Measurements from ENCODE around the gene DGUOK.

Gene DGUOK

DNA sequence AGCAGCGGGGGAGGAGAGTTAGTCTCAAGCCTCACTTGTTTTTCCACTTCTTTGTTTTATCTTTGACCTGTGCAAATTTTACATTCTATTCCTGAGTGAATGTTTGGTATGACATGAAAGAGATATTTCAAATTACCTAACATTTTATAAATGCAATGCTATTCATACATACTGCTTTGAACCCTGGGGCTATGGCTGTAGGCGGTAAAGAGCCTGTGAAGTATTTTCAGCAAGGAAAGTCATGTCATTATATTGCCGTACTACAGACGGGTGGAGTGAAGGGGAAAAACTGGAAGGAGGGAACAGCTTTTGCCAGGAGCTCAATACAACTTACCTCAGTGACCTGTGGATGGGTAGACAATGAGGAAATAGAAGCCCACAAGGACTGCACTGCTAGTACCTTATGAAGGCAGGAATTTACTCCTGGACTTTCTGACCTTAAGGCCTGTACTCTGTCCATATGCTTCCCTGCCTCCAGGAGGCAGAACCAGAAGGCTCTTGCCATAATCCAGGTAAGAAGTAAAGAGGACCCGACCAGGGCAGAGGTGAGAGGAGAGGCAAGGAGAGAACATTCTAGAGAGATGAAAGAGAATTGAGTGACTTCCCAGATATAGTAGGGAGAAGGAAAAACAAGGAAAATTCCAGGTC is 29.7 kb downstream of the DGUOK start:
- DNase-seq, result no peak

DNA sequence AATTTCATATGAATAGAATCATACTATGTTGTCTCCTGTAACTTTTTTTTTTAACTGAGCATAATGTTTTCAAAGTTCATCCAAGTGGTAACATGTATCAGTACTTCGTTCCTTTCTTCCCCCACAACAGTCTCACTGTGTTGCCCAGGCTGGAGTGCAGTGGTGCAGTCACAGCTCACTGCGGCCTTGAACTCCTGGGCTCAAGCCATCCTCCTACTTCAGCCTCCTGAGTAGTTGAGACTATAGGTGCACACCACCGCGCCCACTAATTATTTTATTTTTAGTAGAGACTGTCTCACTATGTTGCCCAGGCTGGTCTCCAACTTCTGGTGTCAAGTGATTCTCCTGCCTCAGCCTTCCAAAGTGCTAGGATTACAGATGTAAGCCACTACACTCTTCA is 34.6 kb downstream of the DGUOK start:
- DNase-seq, result no peak

DNA sequence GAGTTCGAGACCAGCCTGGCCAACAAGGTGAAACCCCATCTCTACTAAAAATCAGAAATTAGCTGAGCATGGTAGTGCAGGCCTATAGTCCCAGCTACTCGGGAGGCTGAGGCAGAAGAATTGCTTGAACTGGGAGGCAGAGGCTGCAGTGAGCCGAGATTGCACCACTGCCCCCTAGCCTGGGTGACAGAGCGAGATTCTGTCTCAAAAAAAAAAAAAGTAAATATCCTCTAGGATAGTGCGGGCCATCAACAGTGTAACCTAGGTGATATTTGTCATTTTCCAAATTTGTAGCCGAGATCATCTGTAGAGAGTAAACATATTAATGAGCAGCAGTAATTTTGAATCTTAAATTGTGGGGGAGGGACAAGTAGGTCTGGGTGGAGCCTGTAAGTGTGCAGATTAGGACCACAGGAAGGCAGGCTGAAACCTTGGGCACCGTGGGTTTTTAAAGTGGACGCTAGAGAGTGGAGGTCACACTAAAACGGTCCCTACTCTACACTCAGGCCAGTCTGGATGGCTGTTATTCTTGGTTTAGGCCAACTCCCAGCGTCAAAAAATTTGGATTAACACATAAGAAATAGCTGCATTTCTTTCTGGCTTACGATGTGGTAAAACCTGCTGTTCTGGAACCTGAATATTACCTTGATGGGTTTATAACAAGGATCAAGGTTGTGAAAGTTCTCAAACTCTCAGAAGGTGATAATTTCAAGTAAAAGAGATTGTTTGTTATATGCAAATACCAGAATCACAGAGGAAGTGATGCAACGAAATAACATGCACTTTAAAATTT is 35.3 kb downstream of the DGUOK start:
- no peak for DNase-seq

DNA sequence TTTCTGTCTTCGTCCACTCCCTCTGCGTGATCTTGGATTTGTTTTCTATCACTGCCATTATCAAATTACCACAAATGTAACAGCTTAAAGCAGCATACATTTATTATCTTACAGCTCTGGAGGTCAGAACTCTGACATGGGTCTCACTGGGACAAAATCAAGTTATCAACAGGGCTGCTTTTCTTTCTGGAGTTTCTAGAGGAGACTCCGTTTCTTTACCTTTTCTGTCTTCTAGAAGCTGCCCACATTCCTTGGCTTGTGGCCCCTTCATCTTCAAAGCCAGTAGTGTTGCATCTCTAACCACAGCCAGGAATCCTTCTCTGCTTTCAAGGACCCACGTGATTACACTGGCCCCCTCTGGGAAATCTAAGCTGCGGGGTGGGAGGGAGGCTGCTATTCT is 36.1 kb downstream of the DGUOK start:
- no peak for DNase-seq

DNA sequence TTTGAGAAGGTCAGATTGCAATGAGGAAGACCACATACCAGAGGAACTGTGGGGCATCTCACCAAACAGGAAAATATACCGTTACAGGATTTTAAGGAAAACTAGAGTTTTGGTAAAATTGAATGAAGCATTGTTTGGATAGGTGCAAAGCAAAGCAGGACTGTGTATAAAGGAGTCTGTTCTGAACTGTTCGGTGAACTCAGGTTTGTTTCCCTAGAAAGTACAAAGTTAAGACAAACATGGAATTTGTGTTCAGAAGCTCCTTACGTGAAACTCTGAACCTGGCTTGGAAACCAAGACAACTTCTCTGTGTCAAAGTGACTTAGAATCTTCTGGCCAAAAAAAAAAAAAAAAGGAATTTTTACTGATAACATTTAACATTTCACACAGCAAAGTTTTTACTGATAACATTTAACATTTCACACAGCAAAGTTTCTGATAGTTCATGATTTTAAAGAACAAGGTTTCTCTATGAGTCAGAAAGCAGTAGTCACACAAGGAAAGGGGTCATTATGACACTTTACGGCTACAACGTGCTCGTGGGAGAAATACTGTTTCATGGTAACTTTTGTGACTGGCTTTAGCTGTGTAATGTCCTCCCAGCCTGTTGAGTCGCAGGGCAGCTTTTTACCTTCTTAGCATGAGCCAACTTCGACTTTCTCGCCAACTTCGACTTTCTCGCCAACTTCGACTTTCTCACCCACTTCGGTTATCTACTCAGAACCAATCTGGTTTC is 36.9 kb downstream of the DGUOK start:
- DNase-seq, result no peak

DNA sequence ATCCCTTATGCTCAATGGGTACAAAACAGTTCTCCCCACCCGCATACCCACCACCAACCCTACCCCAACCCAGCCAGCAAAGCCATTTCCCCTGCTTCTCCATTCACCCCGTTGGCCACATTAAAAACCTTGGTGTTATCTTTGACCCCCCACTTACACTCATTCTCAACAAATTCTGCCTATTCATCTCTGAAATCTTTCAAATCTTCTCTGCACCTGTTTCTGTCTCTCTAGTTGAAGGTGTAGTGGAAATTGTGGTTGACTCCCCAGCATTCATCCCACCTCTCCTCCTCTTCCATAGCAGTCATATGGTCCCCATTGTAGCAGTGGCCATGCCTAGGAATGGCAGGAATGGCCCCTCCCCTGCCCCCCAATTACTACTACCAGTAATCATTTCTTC is 37.5 kb downstream of the DGUOK start:
- no peak for DNase-seq

DNA sequence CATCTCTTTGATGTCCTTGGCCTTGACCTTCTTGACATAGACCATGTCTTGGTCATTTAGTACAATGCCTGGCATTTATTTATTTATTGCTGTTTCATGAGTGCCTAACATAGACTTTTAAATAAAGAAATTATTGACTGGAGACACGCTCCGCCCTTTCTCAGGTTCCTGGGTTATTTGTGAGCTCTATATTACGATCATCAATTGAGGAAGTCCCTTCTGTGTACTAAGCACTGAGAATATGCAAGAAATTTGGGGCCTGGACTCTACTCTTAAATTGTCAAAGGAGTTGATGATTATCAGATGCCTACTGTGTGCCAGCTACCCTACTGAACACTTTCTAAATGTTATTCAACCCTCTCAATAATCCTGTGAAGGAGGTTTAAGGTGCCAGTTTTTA is 38.4 kb downstream of the DGUOK start:
- DNase-seq, result no peak

DNA sequence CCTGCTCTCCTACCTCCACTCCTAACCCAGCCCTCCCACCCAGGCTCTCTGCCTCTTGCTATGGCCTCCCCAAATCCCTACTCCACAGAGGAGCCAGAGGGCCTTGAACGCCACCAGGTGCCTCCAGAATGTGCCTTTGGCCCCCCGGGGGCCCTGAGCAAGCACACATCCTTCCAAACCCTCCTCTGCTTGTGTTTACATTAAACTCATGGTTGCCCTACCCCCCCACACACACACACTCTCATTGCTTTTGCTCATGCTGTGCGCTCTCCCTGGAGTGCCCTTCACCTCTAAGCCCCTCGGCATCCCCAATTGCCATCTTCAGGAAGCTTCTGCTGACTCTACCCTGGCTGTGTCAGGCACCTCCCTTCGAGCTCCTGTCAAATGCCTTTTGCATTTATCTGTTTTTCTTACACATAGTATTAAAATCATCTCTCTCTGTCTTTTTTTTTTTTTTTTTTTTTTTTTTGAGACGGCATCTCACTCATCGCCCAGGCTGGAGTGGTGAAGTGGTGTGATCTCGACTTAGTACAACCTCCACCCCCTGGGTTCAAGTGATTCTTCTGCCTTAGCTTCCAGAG is 41.8 kb downstream of the DGUOK start:
- DNase-seq, result no peak

DNA sequence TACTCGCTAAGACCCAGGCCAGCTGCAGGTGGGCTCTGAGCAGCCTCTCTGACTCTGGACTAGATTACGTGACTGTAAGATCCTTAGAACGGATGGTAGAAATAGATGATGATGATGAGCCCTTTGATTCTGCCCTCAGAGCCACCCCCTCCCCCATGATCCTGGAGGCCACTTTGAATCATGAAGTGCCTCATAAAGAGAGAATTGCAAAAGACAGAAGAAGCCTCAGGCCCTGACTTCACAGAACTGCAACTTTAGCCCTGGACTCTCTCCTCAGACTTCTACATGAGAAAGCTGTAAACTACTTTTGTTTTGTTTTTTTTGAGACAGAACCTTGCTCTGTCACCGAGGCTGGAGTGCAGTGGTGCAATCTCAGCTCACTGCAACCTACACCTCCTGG is 42.7 kb downstream of the DGUOK start:
- DNase-seq, result no peak

DNA sequence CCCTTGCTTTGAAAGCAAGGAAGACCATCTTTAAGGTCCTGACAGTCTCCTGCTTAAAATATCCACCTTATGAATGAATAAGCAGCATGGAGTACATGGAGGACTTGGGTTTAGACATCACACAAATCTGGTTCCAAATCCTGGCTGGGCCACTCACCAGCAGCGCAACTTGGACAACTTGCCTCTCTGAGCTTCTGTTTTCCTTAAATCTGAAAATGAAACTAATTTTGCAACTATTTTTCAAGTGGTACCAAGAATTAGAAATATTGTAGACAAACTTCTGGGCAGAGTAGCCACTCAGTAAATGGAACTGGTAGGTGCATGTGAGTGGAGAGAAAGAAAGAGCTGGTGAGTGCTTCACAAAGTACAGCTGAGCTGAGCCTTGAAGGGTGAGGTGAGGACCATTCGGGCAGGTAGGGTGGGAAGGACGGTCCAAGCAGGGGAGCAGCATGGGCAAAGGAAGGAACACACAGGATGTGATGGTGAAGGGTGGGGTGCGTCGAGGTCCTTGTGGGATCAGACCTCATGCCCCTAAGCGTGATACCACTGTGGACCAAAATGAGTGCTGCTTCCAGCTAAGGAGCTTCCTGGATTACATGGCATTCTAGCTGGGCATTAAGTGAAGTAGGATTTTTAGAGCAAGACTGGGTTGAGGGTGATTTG is 43.6 kb downstream of the DGUOK start:
- no peak for DNase-seq

DNA sequence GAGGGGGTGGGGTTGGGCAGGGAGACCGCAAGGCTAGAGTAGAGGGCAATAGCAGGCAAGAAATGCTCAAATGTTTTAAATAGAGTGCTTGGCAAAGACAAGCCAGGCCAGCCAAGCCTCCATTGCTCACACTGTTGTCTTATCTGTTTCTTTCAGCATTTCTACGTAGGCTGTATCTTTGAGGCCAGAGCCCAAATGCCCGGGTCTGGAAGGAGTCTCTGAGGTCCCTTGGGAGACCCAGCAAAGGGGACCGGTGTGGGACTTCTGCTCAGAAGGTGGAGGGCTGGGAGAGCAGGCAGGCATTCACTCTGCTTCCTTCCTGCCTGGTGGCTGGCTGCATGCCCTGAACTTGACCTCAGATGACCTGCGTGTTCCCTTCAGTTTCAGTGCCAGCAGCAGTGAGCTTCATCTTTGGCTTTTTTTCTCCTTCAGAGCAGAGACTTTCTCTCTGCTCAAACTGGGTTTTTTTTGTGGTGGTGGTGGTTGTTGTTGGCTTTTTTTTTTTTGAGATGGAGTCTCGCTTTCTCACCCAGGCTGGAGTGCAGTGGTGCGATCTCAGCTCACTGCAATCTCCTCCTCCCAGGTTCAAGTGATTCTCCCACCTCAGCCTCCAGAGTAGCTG is 44.3 kb downstream of the DGUOK start:
- peak; percentile 4 for DNase-seq

DNA sequence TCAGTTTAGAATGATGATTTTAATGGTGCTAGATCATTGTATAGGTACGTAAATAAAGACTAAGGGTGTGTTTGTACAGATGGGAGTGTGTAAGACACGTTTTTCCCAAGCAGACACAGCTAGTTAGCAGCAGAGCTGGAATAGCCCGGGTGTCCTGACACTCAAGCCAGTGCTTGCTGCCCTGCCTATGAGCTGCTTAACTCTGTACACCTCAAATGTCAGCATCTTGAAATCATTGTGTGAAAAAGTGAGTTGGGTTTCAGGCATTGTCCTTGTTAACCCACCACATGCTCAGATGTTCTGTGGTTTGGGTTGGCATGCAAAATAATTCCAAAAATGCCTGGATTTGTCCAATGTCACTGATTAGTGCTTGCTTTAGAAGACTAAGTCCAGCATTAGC is 45.0 kb downstream of the DGUOK start:
- no peak for DNase-seq

DNA sequence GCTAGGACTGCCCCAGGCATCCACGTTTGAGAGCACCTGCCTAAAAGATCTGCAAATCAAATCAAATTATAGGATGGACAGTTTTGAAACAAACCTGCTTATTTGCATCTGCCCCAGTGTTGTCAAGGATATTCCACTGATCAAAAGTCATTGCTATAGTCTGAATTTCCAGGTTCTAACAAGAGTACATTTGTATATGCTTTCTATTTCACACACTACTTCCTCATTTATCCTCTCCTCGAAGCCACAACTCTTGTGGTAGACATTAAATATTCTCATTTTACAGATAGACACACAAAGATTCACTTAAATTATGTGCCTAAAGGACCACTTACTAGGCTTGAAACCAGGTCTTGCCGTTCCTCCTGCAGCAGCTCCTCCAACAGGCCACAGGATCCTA is 46.2 kb downstream of the DGUOK start:
- no peak for DNase-seq

DNA sequence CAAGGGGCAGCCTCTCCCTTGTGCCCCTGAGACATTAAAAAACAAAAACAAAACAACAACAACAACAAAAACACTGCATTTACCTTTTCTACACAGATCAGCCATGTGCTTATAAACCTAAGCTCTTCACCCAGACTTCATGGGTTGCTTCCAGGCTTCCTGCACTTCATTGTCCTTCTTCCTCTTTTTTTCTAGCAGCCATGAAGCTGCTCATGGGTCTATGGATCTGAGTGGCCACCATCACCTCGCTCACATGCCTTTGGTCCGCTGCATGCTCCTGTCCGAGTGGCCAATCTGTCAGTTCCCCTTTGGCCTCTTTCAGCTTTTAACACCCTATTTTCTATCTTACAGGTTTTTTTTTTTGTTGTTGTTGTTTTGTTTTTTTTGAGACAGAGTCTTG is 49.1 kb downstream of the DGUOK start:
- DNase-seq, result no peak

DNA sequence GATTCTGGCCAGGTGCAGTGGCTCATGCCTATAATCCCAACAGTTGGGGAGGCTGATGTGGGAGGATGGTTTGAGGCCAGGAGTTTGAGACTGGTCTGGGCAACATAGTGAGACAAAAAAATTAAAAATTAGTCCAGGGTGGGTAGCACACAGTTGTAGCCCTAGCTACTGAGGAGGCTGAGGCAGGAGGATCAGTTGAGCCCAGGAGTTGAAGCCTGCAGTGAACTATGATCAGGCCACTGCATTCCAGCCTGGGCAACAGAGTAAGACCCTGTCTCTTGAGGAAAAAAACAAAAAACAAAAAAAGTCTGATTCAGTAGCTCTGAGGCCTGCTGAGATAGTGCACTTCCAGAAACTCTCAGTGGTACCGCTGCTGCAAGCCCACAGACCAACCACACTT is 50.1 kb downstream of the DGUOK start:
- no peak for DNase-seq

DNA sequence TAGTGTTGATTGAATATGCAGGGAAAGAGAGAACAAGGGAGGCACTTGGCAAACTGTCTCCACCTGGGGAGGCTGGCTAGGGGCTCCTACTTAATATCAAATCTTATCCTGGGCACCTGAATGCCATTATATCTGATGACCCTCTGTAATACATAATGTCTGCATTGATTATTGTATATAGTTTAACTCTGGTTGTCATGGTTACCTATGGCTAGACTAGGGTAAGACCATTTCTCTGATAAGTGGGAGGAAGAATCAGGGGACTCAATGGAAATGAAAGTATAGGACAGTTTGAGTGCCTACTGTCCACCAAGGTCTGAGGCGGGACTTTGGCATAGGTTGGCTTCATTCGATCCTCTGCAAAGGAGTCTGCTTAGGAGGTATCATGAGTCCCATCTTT is 50.8 kb downstream of the DGUOK start:
- no peak for DNase-seq

DNA sequence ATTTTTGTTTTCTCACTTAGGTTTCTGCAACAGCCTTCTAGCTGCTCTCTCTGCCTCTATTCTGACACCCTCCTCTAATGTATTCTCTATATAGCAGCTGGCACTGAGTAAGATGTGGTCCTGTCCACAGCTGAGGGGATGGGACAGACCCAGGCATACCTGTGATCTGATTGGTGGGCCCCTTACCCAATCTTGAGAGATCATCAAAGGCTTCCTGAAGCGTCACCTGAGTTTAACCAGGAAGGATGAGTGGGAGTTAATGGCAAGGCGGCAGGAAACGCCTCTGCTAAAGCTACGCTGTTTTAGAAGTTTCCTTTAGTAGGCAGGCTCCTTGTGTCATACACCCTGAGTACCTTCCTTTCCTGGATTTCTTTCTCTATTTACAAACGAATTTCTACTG is 52.3 kb downstream of the DGUOK start:
- no peak for DNase-seq

DNA sequence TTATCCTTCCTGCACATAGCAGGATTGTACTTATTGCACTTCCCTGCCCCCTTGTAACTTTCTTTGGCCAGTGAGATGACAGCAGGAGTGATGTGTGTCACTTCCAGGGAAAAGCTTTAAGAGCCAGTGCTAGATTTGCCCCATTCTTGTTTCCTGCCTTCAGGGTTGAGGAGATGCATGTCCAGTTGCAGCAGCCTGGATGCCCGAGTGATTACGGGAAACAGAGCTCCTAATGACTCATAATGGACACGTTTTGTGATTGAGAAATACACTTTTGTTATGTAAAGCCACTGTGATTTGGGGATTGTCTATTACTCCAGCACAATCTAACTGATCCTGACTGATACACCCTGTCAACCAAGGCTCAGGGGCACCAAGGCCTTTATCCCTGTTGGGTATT is 53.0 kb downstream of the DGUOK start:
- no peak for DNase-seq

DNA sequence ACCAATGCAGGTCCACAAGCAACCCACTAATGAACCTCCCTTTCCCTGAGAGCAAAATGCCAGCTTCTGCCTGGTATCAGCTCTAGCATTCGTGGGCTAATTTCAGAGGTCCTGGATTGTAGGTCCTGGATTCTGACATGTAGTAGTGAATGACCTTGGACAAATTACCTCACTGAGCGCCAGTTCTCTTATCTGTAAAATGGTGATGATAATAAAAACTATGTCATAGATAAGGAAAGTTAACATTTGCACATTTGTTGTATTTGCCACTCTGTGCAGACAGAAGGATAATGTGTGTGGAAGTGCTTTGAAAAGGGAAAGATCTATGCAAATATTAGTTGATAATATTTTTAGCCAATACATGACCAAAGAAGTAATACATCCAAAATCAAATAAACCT is 53.9 kb downstream of the DGUOK start:
- DNase-seq, result no peak

DNA sequence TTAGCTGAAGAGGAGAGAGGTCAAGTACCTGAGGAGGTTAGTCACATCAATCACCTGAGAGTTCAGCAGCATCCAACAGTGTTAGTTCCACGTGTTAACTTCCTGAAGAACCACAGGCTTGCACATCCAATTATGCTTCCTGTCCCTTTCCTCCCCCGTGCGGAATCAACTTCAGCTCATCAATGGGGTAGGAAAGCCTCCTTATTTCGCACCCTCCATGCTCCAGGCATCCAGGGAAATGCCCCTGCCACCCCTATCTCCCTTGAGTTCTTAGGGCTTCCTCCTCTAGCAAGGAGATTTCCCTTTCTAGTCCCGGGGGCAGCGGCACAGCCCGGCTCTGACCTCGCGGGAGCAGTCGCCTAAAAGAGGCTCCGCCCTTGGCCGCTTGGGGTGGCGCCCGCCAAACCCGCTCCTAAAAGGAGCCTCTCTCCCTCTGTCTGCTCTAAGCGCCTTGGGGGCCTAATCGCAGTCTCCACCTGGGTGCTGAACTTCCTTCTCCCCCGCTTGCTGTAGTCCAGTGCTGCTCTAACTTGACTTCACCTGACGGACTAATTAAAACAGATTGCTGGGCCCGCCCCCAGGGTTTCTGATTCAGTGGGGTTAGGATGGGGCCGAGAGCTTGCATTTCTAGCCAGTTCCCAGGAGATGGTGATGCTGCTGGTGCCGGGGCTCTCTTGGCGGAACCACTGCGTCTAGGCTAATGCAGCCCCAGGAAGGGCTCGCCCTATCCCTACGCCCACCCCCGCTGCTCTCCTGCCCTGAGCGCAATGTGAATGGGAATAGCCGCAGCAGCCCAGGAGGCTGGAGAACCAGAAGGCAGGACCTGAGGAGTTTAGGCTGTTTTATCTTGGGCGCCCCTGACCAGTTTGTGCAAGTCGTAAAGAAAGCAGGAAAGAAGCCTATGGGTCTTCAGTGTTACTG is 54.7 kb downstream of the DGUOK start:
- peak; percentile 28 for DNase-seq

DNA sequence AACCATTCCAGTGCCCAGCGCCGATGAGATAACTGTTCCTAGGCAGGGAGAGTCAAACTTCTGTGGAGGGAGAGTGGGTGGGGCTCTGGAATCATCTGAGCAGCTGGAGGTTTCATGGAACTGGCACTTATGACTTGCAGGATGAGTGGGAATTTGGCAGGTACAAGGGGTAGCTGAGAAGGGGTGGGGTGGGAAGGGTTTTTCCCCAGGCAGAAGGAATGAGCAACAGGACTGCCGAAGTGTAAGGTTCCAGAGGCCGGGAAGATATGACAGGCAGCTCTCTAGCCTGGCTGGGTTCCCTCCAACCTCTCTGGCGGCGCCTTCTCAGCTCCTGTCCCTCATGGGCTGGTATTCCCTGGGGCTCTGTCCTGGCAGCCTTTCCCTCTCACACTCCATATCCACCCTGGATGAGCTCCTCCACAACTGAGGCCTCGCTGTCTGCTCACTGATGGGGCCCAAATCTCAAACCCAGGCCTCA is 55.5 kb downstream of the DGUOK start:
- no peak for DNase-seq
